ENCODE measurements around the gene CPN1. TPM values are rescaled to one million over a fixed set of nuclear protein-coding genes. Genes with fewer than 3 reads are reported as not detected.

The CPN1 gene
- total RNA-seq, 1 experiment from 2014 or later = not detected

DNA sequence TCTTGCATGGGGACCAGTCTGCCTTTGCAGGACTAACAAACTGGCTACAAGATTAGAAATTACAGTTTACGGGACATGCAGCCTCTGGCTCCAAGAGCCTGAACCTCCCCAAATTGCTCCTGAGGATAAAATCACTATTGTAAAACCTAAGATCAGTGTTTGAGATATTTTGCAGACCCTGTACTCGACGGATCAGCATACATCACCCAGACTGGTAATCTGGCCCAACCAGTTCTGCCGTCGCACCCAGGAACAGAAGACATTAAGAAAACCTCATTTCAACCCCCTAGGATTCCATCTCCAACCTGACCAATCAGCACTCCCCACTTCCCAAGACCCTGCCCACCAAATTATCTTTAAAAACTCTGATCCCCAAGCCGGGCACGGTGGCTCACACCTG, 44.8 kb downstream of the CPN1 start:
- Histone ChIP-seq H4K91ac (ENCODE audit: insufficient read length, low read depth, low read length) (no peak overlapping the region), H4K8ac (replicated peaks; ENCODE audit: insufficient read length, low read depth, low read length) (no peak overlapping the region), H3K27me3 (ENCODE audit: insufficient read depth, low read length) (no peaks in the 10 kb centered on the region), H3K4me1 (ENCODE audit: insufficient read depth, low read length) (no peaks in the 10 kb centered on the region; the same call in 1 of the 2 replicates), H3T11ph (ENCODE audit: low read length) (no peak overlapping the region), H2BK20ac (ENCODE audit: low read depth, low read length, poor library complexity, severe bottlenecking) (no peak overlapping the region), H2AK5ac (ENCODE audit: insufficient read length, low read length) (no peak overlapping the region), H3K23ac (ENCODE audit: insufficient read length, low read depth, low read length) (no peak overlapping the region), H2BK5ac (ENCODE audit: insufficient read length, low read length) (no peak overlapping the region), H3K27ac (ENCODE audit: insufficient read length, low read depth, low read length) (no peak overlapping the region), H2BK12ac (ENCODE audit: insufficient read length, low read depth, low read length) (no peak overlapping the region), H3K9ac (ENCODE audit: extremely low read depth, insufficient read length, low read length) (no peak overlapping the region), H2BK15ac (ENCODE audit: low read depth, low read length) (no peak overlapping the region), H3K4me2 (ENCODE audit: insufficient read depth, insufficient read length, low read length) (no peak overlapping the region), H4K20me1 (ENCODE audit: control insufficient read depth, insufficient read depth, insufficient read length) (no peaks in the 10 kb centered on the region), H4K5ac (ENCODE audit: insufficient read length, low read depth, low read length) (no peak overlapping the region), H3K79me1 (ENCODE audit: insufficient read depth, low read depth, low read length, poor library complexity, severe bottlenecking) (no peaks in the 10 kb centered on the region), H3K14ac (ENCODE audit: insufficient read depth, low read length) (no peak overlapping the region), H3K79me2 (ENCODE audit: insufficient read depth, low read length) (no peaks in the 10 kb centered on the region), H3K9me3 (ENCODE audit: control insufficient read depth, low read depth, low read length) (no peaks in the 10 kb centered on the region), H3K4ac (ENCODE audit: low read depth, low read length) (no peak overlapping the region), H3K18ac (ENCODE audit: insufficient read length, low read depth, low read length) (no peak overlapping the region), H3K56ac (ENCODE audit: insufficient read length, low read depth, low read length) (no peak overlapping the region), H3K23me2 (ENCODE audit: insufficient read length, low read depth, low read length, poor library complexity, severe bottlenecking) (no peaks in the 10 kb centered on the region), H2AFZ (ENCODE audit: low read length) (no peak overlapping the region), H2BK120ac (ENCODE audit: low read depth, low read length, poor library complexity, severe bottlenecking) (no peak overlapping the region)
- TF ChIP-seq, protein P1, sequence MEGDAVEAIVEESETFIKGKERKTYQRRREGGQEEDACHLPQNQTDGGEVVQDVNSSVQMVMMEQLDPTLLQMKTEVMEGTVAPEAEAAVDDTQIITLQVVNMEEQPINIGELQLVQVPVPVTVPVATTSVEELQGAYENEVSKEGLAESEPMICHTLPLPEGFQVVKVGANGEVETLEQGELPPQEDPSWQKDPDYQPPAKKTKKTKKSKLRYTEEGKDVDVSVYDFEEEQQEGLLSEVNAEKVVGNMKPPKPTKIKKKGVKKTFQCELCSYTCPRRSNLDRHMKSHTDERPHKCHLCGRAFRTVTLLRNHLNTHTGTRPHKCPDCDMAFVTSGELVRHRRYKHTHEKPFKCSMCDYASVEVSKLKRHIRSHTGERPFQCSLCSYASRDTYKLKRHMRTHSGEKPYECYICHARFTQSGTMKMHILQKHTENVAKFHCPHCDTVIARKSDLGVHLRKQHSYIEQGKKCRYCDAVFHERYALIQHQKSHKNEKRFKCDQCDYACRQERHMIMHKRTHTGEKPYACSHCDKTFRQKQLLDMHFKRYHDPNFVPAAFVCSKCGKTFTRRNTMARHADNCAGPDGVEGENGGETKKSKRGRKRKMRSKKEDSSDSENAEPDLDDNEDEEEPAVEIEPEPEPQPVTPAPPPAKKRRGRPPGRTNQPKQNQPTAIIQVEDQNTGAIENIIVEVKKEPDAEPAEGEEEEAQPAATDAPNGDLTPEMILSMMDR (conservative IDR thresholded peaks at IDR 0.05) = no peak
- no CpG with 5 or more reads among the region's 7 CpGs for WGBS (ENCODE audit: extremely low coverage, insufficient read length, low lambda C conversion rate)
- Mint-ChIP-seq H3K4me3 (no peak overlapping the region), H3K27me3 (ENCODE audit: low read depth) (no peaks in the 10 kb centered on the region), H3K36me3 (ENCODE audit: insufficient read depth in 1 of 3, low read depth in 3 of 3) (peaks cover 0 to 4% (median 2%) of the 10 kb centered on the region in 3 experiments; a peak in 4 of 7 replicates), H3K4me1 (peaks cover 13 to 23% of the 10 kb centered on the region in 2 experiments), H3K9me3 (peaks cover 4% of the 10 kb centered on the region in 2 experiments; a peak in 3 of 5 replicates), H3K27ac (no peak overlapping the region)
- no peak for DNase-seq
